Neural crest cell (in vitro differentiated cells): ENCODE measurements around the gene KDM5D. TPM values are rescaled to one million over a fixed set of nuclear protein-coding genes. Genes with fewer than 3 reads are reported as not detected.

Experiments
- DNase-seq: peaks from one replicate; pipeline ENCODE4 v3.0.0; 2021; ENCODE audit warnings: low read depth, mixed read lengths, low spot score
- H3K27ac Mint-ChIP-seq: one replicate; pipeline ENCODE4 v1.8.0; 2021; ENCODE audit warnings: mild to moderate bottlenecking, mixed read lengths; ENCODE audit not compliant: unreplicated experiment
- H3K27me3 Mint-ChIP-seq: 2 replicates; pipeline ENCODE4 v1.8.0; 2021; ENCODE audit warnings: low read depth, mild to moderate bottlenecking, mixed read lengths
- H3K36me3 Mint-ChIP-seq: 2 replicates; pipeline ENCODE4 v1.8.0; 2021; ENCODE audit warnings: low read depth, mild to moderate bottlenecking, mixed read lengths
- H3K4me1 Mint-ChIP-seq: 2 replicates; pipeline ENCODE4 v1.8.0; 2021; ENCODE audit warnings: mixed read lengths
- H3K4me3 Mint-ChIP-seq: one replicate; pipeline ENCODE4 v1.8.0; 2021; ENCODE audit warnings: mild to moderate bottlenecking, mixed read lengths
- H3K9me3 Mint-ChIP-seq: 2 replicates; pipeline ENCODE4 v1.8.0; 2021; ENCODE audit warnings: mixed read lengths
- total RNA-seq: library from RNA; stranded (reverse); gene quantifications from 2 replicates; pipeline ENCODE4 v1.2.1, GENCODE V29; 2021
- TF ChIP-seq, protein P1 (sequence below): fragments of 200-600 bp; sonication (generic); conservative IDR thresholded peaks from 2 replicates; pipeline ENCODE4 v1.5.0; 2021; ENCODE audit warnings: antibody characterized with exemption, mild to moderate bottlenecking

The KDM5D gene
- total RNA-seq, 1 donor from 2014 or later = not detected

DNA sequence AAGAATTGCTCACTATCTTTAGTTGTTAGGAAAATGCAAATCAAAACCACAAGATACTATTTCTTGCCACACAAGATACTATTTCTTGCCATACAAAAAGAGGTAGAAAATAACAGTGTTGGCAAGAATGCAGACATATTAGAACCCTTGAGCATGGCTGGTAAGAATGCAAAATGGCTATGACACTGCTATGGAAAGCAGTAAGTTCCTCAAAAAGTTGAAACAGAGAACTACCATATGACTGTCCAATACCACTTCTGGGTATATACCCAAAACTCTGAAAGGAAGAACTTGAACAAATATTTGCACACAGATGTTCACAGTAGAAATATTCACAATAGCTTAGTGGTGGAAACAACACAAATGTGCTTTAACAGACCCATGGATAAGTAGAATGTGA, 26.6 kb downstream of the KDM5D start:
- Mint-ChIP-seq H3K9me3 (no peaks in the 10 kb centered on the region), H3K27me3 (no peaks in the 10 kb centered on the region), H3K4me1 (no peaks in the 10 kb centered on the region), H3K4me3 (no peak overlapping the region), H3K36me3 (no peaks in the 10 kb centered on the region), H3K27ac (no peak overlapping the region)
- TF ChIP-seq, protein P1, sequence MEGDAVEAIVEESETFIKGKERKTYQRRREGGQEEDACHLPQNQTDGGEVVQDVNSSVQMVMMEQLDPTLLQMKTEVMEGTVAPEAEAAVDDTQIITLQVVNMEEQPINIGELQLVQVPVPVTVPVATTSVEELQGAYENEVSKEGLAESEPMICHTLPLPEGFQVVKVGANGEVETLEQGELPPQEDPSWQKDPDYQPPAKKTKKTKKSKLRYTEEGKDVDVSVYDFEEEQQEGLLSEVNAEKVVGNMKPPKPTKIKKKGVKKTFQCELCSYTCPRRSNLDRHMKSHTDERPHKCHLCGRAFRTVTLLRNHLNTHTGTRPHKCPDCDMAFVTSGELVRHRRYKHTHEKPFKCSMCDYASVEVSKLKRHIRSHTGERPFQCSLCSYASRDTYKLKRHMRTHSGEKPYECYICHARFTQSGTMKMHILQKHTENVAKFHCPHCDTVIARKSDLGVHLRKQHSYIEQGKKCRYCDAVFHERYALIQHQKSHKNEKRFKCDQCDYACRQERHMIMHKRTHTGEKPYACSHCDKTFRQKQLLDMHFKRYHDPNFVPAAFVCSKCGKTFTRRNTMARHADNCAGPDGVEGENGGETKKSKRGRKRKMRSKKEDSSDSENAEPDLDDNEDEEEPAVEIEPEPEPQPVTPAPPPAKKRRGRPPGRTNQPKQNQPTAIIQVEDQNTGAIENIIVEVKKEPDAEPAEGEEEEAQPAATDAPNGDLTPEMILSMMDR = no peak
- no peak for DNase-seq

DNA sequence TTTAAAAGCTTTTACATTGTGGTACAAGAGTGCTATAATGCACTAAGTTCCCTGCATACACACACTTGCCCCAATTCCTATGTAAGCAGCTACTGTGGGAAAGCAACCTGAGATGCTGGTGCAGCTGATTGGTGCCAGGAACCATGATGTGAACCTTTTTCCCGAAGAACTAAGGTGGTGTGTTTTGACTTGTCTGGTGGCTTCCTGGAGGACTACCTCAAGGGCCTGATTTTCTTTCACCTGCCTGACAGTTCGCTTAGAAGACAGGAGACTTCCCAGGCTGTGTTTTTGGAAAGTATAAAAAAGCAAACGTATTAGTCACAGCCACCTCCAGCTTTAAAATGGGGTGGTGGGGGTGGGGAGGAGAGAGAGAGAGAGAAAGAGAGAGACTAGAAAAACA, 27.4 kb downstream of the KDM5D start:
- no peak overlapping the region for H3K4me3 Mint-ChIP-seq
- H3K36me3 Mint-ChIP-seq = no peaks in the 10 kb centered on the region
- no peak overlapping the region for H3K27ac Mint-ChIP-seq
- no peaks in the 10 kb centered on the region for H3K4me1 Mint-ChIP-seq
- TF ChIP-seq, protein P1 = no peak
- H3K9me3 Mint-ChIP-seq = no peaks in the 10 kb centered on the region
- no peak for DNase-seq
- no peaks in the 10 kb centered on the region for H3K27me3 Mint-ChIP-seq

DNA sequence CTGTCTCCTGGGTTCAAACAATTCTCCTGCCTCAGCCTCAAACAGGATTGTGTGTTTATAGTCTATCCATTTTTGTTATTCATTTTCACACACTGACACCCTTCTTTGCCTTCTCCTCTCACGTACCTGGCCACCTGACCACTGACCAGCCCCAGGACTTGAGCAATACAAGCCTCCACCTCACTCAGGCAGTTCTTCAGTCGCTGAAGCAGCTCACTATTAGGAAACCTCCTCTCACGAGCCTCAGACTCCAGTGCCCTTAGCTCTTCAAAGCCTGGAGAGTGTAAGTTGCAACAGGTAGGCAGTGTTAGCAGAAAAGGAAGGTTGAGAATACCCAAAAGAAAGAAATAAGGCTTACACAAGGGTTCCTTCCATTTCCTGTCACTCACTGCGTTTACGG, 29.3 kb downstream of the KDM5D start:
- H3K36me3 Mint-ChIP-seq = no peaks in the 10 kb centered on the region
- H3K9me3 Mint-ChIP-seq = no peaks in the 10 kb centered on the region
- TF ChIP-seq, protein P1 = no peak
- no peak for DNase-seq
- H3K27ac Mint-ChIP-seq = no peak overlapping the region
- H3K4me3 Mint-ChIP-seq = no peak overlapping the region
- no peaks in the 10 kb centered on the region for H3K4me1 Mint-ChIP-seq
- H3K27me3 Mint-ChIP-seq = no peaks in the 10 kb centered on the region

DNA sequence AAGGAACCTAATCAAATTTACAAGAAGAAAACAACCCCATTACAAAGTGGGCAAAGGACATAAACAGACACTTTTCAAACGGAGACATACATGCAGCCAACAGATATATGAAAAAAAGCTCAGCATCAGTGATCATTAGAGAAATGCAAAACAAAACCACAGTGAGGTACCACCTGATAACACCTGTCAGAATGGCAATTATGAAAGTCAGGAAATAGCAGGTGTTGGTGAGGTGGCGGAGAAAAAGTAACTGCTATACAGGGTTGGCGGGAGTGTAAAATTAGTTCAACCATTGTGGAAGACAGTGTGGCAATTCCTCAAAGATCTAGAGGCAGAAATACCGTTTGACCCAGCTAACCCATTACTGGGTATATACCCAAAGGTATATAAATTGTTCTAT, 31.1 kb downstream of the KDM5D start:
- Mint-ChIP-seq H3K4me3 (no peak overlapping the region), H3K9me3 (no peaks in the 10 kb centered on the region), H3K36me3 (no peaks in the 10 kb centered on the region), H3K27ac (no peak overlapping the region), H3K27me3 (no peaks in the 10 kb centered on the region), H3K4me1 (no peaks in the 10 kb centered on the region)
- TF ChIP-seq, protein P1 = no peak
- DNase-seq = no peak

DNA sequence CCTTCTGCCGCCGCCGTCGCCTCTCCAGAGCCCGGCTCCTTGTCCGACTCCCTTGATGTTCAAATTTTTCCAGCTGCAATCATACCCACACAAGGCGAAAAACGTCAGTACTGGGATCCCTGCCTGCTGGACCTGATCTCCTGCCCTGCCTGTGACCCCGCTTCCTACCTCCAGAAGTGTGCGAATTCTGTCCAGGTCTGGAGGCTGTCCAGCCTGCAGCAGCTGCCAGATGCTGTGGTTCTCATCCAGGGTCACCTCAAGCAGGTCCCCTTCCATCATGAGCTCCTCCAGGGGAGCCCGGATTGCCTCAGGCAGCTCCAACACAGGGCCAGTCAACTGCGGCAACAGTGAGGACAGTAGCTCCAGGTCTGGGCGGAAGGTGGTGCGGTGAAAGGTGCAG, 38.3 kb downstream of the KDM5D start:
- Mint-ChIP-seq H3K27me3 (no peaks in the 10 kb centered on the region), H3K4me3 (no peak overlapping the region), H3K9me3 (no peaks in the 10 kb centered on the region), H3K36me3 (no peaks in the 10 kb centered on the region), H3K27ac (no peak overlapping the region), H3K4me1 (no peaks in the 10 kb centered on the region)
- TF ChIP-seq, protein P1 = no peak
- DNase-seq = no peak

DNA sequence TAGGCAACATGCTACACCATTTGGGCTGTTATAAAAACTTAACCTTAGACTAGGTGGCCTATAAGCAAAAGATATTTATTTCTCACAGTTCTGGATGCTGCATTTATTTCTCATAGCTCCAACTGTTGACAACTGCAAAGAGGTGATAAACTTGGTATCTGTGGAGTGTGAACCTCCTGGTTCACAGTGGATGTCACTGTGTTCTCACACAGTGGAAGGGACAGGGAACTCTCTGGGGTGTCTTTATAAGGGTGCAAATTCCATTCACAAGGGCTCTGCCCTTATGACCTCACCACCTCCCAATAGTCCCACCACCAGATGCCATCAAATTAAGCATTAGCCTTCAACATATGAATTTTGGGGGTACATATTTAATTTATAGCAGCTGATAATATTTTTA, 46.0 kb downstream of the KDM5D start:
- no peaks in the 10 kb centered on the region for H3K4me1 Mint-ChIP-seq
- H3K4me3 Mint-ChIP-seq = no peak overlapping the region
- H3K27ac Mint-ChIP-seq = no peak overlapping the region
- no peaks in the 10 kb centered on the region for H3K36me3 Mint-ChIP-seq
- H3K9me3 Mint-ChIP-seq = no peaks in the 10 kb centered on the region
- TF ChIP-seq, protein P1 = no peak
- H3K27me3 Mint-ChIP-seq = no peaks in the 10 kb centered on the region
- DNase-seq = no peak
